ENCODE results near the gene SKA2.
"Not testable (repeated sequence)": the region's sequence is repeated elsewhere in the genome, so short reads cannot be mapped to it uniquely, and the experiment has no call there.

SKA2 gene

DNA sequence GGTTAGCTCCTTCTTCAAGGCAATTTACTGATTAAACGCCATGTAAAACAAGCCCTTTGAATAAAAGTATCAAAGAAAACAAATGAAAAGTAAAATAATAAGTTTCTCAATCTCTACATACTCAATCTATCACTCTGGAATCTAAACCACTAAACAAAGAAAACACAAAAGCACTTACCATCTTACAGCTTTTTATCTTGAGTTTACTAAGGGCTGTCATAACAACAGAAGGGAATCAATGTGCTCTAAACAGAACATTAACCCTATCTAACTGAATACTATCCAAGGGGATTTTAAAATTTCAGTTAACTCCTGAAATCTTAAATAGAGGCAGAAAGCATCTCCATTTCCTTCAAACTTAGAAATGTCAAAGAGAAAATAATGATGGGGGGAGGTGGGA is 3.4 kb downstream of the SKA2 start:
- DNase-seq (ENCODE audit: low spot score) = no peak

DNA sequence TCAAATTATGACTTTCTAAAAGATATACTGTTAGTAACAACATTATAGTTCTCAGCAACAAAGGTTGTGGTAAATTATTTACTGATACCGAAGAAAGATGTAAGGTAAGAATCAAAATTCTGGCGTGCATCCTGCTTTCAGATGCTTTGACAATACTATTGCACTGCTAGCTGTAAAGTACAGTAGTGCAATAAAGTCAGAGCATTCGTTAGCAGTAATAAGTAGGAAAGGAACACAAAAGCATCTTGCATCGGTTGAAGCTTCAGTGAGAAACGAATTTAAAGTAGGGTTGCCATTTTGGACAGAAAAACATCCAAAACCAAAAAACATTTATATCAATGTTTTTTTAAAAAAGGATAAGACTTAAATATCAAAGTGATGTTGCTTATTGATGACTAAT is 4.0 kb downstream of the SKA2 start:
- no peak for DNase-seq (ENCODE audit: low spot score)

DNA sequence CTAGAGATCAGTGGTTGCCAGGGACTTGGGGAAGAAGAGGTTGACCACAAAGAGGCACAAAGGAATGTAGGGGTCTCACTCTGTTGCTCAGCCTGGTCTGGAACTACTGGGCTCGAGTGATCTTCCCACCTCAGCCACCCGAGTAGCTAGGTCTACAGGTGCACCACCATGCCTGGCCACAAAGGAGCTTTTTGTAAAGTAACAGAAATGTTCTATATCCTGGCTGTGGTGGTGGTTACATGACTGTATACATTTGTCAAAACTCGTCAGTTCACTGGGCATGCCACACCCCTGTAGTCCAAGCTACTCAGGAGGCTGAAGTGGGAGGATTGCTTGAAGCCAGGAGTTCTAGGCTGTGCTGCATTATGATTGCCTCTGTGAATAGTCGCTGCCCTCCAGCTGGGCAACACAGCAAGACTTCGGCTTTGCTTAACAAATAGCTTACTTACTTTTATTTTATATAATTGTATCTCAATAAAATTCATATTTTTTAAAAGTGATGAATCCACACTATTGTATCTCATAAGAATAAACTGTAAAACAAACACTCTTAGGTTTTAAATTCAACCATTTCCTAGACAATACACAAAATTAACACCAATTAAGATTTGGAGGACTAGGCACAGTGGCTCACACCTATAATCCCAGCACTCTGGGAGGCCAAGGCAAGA is 5.0 kb downstream of the SKA2 start:
- no peak for DNase-seq (ENCODE audit: low spot score)

DNA sequence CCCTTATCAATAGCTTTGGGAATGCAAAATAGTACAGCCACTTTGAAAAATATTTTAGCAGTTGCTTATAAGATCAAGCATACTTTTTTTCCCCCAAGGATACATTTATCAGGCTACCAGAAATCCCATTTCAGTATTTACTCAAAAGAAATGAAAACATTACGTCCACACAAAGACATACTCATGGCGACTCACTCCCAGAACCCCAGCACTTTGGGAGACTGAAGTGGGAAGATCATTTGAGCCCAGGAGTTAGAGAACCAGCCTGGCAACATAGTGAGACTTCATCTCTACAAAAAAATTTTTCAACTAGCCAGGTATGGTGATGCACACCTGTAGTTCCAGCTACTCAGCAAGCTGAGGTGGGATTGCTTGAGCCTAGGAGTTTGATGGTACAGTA is 5.9 kb downstream of the SKA2 start:
- peak; percentile 63 for DNase-seq (ENCODE audit: low spot score)

DNA sequence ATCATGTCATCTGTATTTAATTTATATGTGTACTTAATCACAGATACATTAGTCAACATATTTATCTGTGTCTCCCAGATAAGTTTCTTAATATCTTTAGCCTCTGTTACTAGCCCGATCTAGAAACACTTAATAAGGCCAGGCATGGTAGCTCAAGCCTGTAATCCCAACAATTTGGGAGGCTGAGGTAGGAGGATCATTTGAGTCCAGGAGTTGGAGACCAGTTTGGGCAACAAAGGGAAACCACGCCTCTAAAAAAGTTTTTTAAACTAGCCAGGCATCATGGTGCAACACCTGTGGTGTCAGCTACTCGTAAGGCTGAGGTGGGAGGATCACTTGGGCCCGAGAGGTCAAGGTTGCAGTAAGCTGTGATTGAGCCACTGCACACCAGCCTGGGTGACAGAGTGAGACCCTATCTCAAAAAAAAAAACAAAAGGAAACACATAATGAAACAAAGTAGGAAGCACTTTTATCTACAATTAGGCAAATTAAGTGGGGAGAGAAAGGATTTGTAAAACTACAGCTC is 9.4 kb downstream of the SKA2 start:
- DNase-seq (ENCODE audit: low spot score) = no peak

DNA sequence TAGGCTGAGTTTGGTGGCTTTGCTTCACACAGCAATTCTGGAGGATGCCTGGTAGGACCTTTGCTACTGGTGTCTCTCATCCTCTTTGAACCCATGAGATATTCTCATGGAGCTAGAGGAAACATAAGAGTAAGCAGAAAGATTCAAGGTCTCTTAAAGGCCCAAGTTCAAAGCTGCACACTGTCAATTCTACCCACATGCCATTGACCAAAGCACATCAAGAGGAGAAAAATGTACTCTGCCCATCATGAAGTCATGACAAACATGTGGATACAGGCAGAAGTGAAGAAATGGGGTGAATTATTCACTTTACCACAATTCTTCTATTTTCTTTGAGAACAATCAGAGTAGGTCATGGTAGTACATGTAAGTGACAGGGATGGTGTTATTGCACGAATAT is 13.1 kb downstream of the SKA2 start:
- no peak for DNase-seq (ENCODE audit: low spot score)

DNA sequence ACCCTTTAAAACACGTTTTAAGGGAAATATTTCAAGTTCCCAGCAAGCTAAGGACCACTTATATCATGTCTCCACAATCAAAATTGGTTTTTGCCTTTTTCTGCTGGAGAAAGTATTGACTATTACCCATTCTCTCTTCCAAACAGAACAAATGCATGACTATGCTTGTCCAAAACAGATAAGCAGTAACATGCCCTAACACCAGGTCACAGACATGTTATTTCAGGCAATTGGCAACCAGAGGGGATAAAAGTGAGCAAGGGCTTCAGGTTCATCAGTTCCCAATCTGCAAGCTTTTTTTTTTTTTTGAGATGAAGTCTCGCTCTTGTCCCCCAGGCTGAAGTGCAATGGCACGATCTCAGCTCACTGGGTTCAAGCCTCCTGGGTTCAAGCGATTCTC is 15.0 kb downstream of the SKA2 start:
- DNase-seq (ENCODE audit: low spot score) = no peak

DNA sequence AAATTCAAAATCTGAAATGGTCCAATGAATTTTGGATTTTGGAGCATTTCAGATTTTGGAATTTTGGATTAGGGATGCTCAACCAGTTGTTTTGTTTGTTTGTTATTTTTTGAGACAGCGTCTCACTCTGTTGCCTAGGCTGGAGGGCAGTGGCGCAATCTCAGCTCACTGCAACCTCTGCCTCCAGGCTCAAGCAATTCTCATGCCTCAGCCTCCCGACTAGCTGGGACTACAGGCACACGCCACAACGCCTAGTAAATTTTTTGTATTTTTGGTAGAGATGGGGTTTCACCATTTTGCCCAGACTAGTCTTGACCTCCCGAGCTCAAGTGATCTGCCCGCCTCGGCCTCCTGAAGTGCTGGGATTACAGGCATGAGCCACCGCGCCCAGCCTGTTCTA is 16.6 kb downstream of the SKA2 start:
- not testable (repeated sequence) for DNase-seq (ENCODE audit: low spot score)

DNA sequence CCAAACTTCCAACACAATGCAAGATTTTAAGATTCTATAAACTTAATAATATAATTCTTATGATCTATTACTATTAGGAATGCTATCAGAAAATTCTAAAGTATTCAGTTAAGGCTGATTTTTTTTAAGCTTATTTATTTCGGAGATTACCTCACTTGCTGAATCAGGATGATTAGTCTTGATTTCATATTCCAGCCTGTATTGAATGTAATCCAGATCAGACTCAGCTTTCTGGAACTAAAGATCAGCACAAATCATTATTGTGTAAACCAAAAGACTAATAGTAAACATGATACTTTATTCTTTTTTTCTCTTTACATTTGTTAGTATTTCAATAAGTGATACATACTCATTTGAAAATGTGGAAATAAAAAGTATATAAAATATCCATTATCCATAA is 23.9 kb downstream of the SKA2 start:
- DNase-seq (ENCODE audit: low spot score) = no peak

DNA sequence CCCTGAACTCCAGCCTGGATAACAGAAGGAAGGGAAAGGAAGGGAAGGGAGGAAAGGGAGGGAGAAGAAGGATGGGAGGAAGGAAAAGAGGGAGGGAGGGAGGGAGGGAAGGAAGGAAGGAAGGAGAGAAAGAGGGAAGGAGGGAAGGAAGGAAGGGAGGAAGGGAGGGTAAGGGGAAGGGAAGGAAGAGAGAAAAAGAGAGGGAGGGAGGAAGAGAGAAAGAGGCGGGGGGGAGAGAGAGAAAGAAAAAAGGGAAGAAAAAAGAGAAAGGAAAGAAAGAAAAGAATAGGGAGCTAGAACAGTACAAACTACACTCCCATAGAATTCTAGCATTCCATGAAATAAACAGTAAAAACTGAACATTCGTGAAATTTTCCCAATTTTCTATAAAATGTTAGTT is 25.2 kb downstream of the SKA2 start:
- DNase-seq (ENCODE audit: low spot score) = no peak

DNA sequence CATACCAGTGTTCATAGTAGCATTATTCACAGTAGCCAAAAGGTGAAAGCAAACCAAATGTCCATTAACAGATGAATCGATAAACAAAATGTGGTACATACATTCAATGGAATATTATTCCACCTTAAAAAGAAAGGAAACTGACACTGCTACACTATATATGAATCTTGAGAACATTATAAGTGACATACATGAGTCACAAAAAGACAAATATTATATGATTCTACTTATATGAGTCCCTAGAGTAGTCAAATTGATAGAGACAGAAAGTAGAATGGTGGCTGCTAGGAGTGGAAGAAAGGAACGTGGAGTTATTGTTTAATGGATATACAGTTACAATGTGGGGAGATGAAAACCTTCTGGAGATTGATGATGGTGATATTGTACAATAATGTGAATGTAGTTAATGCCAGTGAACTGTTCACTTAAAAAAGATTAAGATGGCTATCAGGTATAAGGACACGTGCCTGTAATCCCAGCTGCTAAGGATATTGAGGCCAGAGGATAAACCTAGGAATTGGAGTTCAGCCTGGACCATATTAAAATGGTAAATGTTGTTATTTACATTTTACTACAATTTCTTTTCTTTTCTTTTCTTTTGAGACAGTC is 28.1 kb downstream of the SKA2 start:
- no peak for DNase-seq (ENCODE audit: low spot score)

DNA sequence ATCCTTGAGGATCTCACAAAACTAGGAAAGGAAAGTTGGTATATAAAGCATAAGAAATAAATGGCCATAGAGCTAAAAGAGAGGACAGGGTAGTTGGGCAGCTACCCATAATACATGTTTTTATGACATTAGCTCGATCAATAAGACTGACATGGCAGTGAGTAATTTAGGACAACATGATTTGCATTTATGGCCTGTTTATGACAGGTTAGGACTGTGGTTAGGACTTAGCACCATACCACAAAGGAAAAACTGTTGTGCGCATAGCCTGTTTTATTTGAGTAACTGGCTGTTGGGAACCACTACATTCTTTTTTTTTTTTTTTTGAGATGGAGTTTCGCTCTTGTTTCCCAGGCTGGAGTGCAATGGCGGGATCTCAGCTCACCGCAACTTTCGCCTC is 30.3 kb downstream of the SKA2 start:
- DNase-seq (ENCODE audit: low spot score) = no peak

DNA sequence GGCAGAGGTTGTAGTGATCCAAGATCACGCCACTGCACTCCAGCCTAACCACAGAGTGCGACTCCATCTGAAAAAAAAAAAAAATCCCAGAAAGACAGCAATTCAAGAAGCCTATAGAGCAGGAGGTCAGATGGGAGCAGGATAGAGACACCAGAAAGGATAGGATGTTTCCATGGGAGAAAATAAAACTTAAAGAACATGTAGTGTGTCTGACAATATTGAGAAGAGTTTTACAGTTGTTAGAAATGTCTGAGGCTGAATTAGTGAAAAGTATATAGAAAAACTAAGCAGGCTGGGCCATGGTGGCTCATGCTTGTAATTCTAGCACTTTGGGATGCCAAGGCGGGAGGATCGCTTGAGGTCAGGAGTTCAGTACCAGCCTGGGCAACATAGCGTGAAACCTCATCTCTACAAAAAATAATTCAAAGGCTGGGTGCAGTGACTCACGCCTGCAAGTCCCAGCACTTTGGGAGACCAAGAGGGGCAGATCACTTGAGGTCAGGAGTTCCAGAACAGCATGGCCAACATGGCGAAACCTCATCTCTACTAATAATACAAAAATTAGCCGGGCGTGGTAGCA is 33.0 kb downstream of the SKA2 start:
- peak; percentile 81 for DNase-seq (ENCODE audit: low spot score)

DNA sequence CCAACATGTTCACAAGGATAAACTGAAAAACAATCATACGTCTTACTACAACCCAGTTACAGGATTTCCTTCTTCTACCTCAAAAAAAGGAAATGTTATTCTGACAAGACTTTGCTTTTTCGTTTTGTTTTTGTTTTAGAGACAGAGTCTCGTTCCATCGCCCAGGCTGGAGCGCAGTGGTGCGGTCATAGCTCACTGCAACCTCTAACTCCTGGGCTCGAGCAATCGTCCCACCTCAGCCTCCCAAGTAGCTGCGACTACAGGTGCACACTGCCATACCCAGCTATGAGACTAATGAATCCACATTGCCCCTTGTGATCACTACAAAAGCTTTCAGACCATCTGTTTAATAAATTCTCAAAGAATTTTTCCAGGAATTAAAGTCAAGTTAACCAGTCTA is 39.5 kb downstream of the SKA2 start:
- no peak for DNase-seq (ENCODE audit: low spot score)

DNA sequence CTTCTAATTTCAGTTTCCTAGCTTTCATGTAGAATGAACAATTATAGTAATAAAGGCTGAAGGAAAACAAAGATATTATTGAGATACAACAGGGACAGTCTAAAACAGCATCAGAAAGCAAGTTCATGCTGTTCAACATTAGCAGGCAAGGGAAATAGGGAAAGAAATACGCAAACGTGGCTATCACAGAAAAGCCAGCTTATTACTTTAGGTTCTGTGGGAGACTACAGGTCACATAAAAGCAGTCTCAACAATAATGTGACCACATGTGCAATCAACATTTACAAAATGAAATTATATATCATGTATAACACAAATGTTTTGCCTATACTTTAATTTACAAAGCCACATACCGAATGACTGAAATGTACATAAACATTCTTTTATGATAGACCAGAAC is 43.4 kb downstream of the SKA2 start:
- DNase-seq (ENCODE audit: low spot score) = no peak

DNA sequence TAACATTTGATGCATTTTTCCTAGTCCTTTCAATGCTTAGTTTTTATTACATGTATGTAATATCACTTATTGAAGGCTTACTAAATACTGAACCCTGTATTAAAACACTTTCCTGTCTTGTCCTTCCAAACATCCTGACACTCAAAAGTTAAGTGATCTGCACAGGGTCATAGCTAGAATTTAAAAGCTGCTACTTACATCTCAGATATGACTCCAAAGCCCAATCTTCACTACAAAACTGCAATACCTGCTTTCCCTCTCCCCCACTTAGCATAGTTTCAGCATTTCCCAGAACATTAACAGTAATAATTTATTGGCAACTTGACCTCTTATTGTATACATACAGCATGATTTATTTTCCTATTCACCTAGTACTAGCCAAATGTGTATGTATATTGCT is 44.0 kb downstream of the SKA2 start:
- DNase-seq (ENCODE audit: low spot score) = no peak

DNA sequence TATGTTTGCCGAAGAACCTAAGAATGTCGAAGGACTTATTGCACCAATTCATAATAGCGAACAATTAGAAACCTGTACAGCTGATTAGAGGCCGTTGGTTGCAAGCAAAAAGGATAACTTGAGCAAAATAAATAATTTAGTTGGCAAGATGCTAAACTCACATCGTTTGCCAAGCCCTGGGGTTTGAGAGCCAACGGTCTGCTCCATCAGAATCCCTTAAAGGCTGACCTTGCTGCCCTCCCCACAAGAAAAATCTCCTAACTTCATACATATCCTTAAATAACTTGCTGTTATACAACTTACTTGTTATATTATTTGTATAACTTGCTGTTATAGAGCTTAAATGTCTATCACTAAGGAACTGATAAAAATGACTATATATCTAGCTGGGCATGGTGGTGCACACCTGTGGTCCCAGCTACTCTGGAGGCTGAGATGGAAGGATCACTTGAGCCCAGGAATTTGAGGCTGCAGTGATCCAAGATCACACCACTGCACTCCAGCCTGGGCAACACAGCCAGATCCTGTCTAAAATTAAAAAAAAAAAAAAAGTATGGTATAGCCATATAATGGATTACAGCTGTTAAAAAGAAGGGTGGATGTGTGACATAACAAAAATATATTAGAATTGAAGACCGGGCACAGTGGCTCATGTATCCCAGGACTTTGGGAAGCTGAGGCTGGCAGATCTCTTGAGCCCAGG is 46.4 kb downstream of the SKA2 start:
- DNase-seq (ENCODE audit: low spot score) = no peak

DNA sequence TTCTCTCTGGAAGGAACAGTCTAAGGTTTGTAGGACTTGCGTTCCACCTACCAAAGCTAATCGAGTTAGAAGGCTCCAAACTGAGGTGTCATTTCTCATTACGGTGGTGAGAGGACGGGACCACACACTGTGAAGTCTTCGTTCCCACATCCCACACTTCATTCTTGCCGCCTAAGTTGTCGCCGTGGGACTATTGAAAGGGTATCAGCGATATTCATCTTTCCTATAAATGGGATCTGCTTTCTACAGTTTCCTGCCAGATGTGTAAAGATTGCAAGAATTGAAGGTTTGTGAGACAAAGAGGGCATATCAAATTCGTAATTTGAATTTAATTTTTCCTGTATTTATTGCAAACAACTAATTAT is 47.7 kb downstream of the SKA2 start:
- DNase-seq (ENCODE audit: low spot score) = no peak

DNA sequence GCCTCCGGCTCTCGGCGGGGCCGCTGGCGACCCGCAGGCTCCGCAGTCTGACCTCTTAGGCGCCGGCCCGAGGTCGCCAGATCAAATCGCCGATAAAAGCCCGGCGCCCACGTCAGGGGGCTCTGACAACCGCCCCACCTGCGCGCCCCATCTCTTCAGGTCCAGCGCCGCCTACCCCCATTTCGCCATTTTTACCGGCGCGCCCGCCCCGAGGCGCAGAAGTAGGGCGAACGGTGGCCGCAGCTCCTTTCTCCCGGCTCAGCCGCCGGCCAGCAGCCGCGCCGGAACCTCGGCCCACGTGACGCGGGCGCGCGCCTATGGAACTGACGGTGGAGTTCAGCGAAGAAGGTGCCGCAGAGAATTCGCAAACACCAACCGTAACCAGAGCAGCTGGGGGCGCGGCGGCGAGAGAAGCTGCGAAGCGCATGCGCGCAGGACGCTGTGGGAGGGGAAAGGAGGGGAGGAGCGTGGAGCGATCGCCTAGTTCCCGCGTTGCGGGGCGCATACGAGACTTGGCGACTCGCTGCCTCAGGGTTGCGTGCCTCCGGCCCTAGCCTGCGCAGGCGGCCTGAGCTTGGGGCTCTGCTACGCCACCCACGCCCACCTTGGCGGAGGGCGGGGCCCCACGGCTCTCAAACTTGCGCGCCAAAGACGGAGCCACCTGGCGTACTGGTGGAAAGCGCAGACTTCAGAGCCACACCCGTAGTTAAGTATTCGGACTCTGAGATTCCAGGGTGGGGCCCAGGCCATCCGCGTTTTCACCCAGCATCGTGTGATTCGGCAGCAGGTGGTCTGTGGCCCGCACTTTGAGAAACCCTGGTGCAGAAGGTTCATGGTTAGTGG is 48.3 kb downstream of the SKA2 start, which contains the start of gene TRIM37:
Gene TRIM37, minus strand, starts transcription at position 418 of the 843 bp plus-strand sequence. CDS start 419 bp downstream, outside the sequence.
- DNase-seq (ENCODE audit: low spot score) = peak; percentile 99

DNA sequence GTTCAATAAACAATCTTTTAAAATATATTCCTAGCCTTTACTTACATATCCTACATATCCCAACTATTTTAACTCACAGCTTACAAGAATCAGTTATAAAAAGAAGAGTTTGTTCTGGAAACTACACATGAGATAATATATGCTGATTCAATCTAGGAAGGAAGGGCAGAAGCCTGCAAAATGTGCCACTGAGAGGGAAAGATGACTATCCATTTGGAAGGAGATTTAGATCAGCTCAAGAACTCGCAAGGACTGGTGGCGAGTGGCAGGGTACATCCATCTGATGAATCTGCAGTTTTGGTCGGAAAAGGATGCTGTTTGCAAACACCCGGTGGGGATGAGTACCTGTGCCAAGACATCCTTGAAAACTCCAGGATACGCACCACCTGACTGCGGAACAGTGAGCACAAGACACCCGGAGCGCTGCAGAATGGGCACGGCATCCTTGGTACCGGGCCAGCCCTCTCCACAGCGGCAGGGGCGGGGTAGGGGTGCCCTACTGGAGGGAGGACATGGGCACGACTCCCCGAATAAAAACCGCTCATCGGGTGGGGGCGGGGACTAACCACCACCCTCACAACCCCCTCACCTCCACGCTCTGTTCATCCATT is 49.0 kb downstream of the SKA2 start:
- peak; percentile 66 for DNase-seq (ENCODE audit: low spot score)

DNA sequence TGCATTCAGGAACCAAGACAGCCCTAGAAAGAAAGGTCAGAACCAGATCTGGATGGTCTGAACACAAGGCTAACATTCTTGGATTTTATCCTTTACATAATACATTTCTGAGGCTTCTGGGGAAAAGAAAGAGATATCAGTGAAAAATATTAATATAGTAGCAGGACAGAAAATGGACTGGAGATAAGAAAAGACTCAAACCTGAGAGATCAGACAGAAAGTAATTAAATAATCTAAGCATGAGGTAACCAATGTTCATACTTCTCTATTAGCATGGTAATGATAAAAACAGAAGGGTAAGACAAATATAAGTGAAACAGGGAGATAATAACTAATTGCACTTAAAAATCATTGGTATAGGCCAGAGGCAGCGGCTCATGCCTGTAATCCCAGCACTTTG is 53.8 kb downstream of the SKA2 start:
- DNase-seq (ENCODE audit: low spot score) = no peak

DNA sequence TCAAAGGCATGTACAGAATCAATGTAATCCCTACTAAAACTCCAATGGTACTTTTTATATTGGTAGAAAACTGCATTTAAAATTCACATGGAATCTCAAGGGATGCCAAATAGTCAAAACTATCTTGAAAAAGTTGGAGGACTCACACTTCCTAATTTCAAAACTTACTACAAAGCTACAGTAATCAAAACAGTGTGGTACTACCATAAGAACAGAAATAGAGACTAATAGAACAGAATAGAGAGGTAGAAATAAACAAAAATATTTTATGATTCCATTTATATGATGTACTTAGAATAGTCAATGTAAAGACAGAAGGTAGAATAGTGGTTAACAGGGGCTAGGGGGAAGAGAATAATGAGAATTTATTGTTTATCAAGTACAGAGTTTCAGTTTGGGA is 57.1 kb downstream of the SKA2 start:
- no peak for DNase-seq (ENCODE audit: low spot score)
